D721Med (cell line): ENCODE measurements around the gene PHF14.

Experiments
- DNase-seq: peaks from one replicate; pipeline ENCODE4 v3.0.0; 2011; ENCODE audit warnings: low spot score; ENCODE audit not compliant: insufficient read length
- FAIRE-seq: peaks from 2 replicates; lab custom pipeline; 2011; peaks lifted over from hg19 to GRCh38; lab: Jason Lieb, UNC
- TF ChIP-seq, protein P1 (sequence below): IDR thresholded peaks from 2 replicates; pipeline ENCODE4 v1.5.1; 2012; ENCODE audit warnings: mild to moderate bottlenecking, control low read depth; ENCODE audit not compliant: insufficient read depth; ENCODE audit errors: missing control alignments

The PHF14 gene

DNA sequence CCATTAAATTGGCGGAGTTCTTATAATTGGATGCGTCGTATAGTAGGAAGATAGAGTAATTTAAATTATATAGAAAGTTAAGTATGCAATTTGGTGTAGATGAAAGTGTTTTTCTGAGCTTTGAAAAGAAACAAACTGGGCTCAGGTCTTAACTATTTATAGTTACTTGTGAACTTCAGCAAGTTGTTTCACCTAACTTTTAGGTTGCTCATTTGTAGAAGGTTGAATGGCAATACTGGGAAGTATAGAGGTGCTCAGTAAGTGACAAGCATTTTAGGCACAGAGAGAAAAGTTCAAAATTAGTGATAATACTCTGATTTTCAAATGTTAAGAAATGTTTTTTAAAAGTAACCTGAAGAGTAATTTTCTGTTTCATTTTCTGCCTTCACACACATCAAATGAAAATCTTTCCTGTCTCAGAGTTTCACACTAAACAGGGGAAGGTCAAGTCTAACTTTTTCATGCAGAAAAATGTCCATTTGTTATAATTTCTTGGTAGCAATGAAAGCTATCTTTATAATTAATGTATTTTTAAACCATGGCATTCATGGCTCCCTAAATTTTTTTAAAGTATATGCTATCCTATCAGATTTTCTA is 146.5 kb downstream of the PHF14 start:
- DNase-seq, result no peak
- TF ChIP-seq, protein P1, sequence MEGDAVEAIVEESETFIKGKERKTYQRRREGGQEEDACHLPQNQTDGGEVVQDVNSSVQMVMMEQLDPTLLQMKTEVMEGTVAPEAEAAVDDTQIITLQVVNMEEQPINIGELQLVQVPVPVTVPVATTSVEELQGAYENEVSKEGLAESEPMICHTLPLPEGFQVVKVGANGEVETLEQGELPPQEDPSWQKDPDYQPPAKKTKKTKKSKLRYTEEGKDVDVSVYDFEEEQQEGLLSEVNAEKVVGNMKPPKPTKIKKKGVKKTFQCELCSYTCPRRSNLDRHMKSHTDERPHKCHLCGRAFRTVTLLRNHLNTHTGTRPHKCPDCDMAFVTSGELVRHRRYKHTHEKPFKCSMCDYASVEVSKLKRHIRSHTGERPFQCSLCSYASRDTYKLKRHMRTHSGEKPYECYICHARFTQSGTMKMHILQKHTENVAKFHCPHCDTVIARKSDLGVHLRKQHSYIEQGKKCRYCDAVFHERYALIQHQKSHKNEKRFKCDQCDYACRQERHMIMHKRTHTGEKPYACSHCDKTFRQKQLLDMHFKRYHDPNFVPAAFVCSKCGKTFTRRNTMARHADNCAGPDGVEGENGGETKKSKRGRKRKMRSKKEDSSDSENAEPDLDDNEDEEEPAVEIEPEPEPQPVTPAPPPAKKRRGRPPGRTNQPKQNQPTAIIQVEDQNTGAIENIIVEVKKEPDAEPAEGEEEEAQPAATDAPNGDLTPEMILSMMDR, result no peak
- FAIRE-seq, result no peak

DNA sequence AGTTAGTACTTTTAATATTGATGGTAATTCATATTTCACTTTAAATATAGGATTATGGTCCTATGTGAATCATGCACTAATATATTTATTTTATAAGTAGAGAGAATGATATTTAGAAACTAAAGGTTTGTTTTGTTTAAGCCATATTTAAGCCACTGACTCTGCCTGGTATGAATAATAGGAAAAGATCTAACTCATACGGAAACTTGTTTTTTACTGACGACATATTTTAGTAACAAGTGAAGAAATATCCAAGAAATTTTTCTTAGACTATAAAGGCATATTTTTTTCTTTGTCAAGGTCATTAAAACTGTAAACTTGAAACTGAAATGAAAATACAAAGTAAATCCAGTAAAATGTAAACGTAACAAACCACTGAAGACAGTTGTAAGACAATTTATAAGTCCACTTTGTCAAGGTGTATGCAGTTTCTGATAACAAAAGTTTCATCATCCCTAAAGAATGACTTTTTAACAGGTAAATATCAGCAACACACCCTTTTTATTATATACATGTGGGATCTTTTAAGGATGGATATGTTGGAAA is 147.1 kb downstream of the PHF14 start:
- TF ChIP-seq, protein P1, result no peak
- FAIRE-seq (peak; percentile 38), DNase-seq (no peak)

DNA sequence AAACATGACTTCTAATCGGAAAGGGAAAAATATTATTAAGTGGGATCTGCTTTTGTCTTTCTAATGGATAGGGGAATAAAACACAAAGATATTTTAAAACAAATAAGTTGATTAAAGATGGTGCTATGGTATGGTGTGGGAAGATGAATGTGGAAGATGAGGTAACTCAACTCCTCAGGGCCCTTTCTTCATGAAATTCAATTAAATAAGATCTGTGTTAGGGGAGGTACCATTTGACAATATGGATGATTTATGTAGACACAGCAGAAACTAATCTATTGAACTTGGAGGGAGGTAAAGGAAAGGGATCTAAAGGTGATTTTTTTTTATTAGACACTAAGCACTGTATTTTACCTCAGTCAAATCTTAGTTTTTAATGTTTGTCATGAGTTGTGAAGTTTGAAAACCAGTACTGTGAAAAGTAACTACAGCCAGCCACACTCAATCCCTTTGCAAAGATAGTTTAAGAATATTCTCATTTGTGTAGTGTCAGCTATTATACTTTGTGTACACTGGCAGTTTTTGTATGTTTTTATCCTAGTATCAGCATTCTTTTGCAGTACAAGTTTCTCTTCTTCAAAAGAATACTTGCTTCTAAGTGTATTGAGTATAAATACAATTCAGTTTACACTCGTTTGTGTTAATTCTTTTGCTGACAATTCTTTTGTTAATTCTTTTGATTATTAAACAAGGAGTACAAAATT is 151.3 kb downstream of the PHF14 start:
- DNase-seq (no peak), FAIRE-seq (no peak)
- TF ChIP-seq, protein P1, result no peak

DNA sequence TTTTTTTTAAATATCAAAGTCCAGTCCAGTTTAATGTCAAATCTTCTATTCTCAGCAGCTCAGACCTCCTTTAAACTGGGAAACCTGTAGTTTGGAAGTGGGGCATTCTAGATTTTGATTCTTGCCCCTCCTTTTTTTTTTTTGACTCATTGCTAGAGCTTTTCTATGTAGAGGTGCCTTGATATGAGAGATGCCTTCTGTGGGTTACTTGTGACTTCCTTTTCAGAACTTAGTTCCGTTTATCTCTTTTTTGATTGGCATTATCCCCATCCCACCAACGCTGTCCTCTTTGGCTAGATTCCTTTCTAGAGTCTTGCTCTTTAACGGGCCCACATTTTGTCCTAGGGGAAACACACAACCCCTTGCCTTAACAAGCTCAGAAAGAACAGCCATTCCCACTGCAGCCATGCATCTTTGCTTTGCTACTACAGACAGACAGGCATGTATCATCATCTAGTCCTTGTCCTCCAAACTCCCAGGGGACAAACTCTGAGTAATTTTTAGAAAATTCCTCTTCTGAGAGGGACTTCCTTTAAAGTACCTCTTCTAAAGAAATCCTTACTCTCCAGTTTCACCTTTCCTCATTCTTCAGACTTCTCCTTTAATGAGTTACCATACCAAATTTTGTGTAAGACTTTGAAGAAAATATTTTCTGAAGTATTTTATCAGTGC is 153.6 kb downstream of the PHF14 start:
- DNase-seq (no peak), FAIRE-seq (no peak)
- TF ChIP-seq, protein P1, result no peak

DNA sequence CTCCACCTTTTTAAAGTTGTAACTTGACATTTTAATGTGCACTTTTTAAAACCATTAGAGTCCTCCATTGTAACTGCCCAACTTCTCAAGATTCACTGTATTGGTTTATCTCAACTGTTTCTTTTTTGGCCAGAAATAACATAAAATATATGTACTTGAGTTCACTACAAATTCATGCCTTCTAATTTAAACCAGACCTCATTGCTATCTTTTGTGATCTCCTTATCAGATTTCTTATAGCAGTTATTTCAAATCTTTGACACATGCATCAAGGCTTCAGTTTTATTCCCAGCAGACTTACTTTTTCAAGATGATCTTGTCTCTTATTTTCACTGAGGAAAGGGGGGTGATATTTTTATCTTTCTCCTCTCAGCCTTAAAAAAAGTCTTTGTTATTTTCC is 154.3 kb downstream of the PHF14 start:
- TF ChIP-seq, protein P1, result no peak
- DNase-seq, result no peak
- FAIRE-seq, result no peak

DNA sequence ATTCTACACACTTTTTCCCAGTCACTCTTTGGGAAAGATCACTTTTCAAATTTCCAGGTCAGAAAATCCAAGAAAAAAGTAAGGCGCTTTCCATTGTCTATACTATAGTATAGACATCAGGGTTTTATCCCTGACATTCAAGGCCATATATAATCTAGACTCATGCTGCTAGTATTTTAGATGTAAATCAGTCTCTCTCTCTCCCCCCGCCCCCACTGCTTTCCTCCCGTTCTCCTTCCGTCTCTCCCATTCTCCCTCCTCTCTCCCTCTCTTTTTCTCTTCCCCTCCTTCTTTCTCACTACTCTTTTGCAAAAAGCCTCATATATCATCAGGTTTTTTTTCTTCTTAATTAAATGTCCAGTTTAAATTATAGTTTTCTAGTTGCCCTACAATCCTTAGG is 154.8 kb downstream of the PHF14 start:
- TF ChIP-seq, protein P1, result no peak
- no peak for FAIRE-seq
- DNase-seq, result no peak
